Measurements from ENCODE around the gene OR2T5.
"Not testable (repeated sequence)": the region's sequence is repeated elsewhere in the genome, so short reads cannot be mapped to it uniquely, and the experiment has no call there.

Gene OR2T5

DNA sequence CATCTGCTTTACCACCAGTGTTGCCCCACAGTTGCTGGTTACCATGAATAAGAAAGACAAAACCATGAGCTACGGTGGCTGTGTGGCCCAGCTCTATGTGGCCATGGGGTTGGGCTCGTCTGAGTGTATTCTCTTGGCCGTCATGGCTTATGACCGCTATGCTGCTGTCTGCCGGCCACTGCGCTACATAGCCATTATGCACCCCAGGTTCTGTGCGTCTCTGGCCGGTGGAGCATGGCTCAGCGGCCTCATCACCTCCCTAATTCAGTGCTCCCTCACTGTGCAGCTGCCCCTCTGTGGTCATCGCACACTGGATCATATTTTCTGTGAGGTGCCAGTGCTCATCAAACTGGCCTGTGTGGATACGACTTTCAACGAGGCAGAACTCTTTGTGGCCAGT is 33.5 kb downstream of the OR2T5 start:
- Histone ChIP-seq H3K4me3 (ENCODE audit: low read length) (no peak overlapping the region), H3K9ac (ENCODE audit: low read length) (no peak overlapping the region), H3K9me3 (ENCODE audit: control insufficient read depth, low read length) (peaks cover 8% of the 10 kb centered on the region), H3K36me3 (ENCODE audit: control insufficient read depth, insufficient read depth, low read length, severe bottlenecking) (no peaks in the 10 kb centered on the region), H3K27me3 (replicated peaks; ENCODE audit: control insufficient read depth, insufficient read depth, low read length) (no peaks in the 10 kb centered on the region), H3K4me1 (ENCODE audit: control insufficient read depth, insufficient read depth, low read length) (no peaks in the 10 kb centered on the region)
- DNase-seq (ENCODE audit: low read depth) = no peak

DNA sequence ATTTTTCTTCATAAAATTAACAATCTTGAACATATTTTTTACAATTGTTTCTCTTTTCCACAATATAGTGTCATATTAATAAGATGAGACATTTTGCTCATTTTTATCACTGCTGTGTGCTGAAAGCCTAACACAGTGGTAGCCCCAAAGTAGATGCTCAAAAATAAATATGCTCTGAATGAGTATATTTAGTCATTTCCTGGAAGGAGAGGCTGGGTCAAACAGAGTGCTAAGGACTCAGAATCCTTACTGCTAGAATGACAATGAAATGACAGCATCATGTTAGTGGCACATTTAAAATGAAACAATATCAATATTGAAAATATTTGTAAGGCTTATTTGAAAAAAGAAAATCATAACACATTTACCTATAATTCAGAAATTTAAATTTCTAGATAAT is 49.1 kb downstream of the OR2T5 start:
- not testable (repeated sequence) for H3K9me3 ChIP-seq (ENCODE audit: control insufficient read depth, low read length); H3K4me3 ChIP-seq (ENCODE audit: low read length); H3K36me3 ChIP-seq (ENCODE audit: control insufficient read depth, insufficient read depth, low read length, severe bottlenecking); H3K27me3 ChIP-seq (replicated peaks; ENCODE audit: control insufficient read depth, insufficient read depth, low read length); H3K9ac ChIP-seq (ENCODE audit: low read length); H3K4me1 ChIP-seq (ENCODE audit: control insufficient read depth, insufficient read depth, low read length); DNase-seq (ENCODE audit: low read depth)
